HepG2 (cell line): ENCODE results near the gene TMIGD3. TPM values are rescaled to one million over a fixed set of nuclear protein-coding genes. Genes with fewer than 3 reads are reported as not detected.

Experiments
- ATAC-seq: fragments of 200-7000 bp; cut with Tn5 transposase; 3 replicates; pipeline ENCODE4 v1.9.1; 2020; ENCODE audit warnings: mild to moderate bottlenecking, moderate library complexity
- BruUV-seq: library from RNA; stranded (reverse); fragments of 400-500 nt; replicated peaks from 2 replicates; lab custom pipeline; 2021; lab: Mats Ljungman, UMichigan
- CTCF ChIA-PET: fragments of 300-600 bp; formaldehyde crosslinking; extraction: SDS; loops from one replicate; lab custom pipeline; 2021; ENCODE audit warnings: low total read pairs, inconsistent platforms, low intra/inter-chr PET ratio; lab: Yijun Ruan, JAX
- POLR2A ChIA-PET: fragments of 350-600 bp; sonication (Branson Sonifier 250); formaldehyde crosslinking; loops from one replicate; lab custom pipeline; 2020; ENCODE audit warnings: antibody characterized with exemption, inconsistent platforms; lab: Yijun Ruan, JAX
- DNase-seq: peaks from one replicate; pipeline ENCODE4 v3.0.0-alpha.2; 2015; ENCODE audit warnings: low spot score
- FAIRE-seq: peaks from 3 replicates; lab custom pipeline; 2011; peaks lifted over from hg19 to GRCh38; lab: Jason Lieb, UNC
- H2AFZ ChIP-seq: one replicate; pipeline ENCODE4 v1.6.1; 2011; ENCODE audit warnings: low read length, inconsistent platforms
- H3K27ac ChIP-seq: fragments of 300-600 bp; 3 replicates; pipeline ENCODE4 v1.8.0; 2011; ENCODE audit warnings: mixed run types, mild to moderate bottlenecking, mixed read lengths, low read length, inconsistent platforms; ENCODE audit not compliant: insufficient read depth; ENCODE audit errors: extremely low read length
- H3K27me3 ChIP-seq, 2 experiments: fragments of 200-600 bp in 1 of 2; 2 replicates in 1 of 2; 3 replicates in 1 of 2; pipeline versions ENCODE4 v1.6.0 to v1.8.0; 2011; ENCODE audit warnings: low read length in 2 of 2, mild to moderate bottlenecking in 2 of 2, moderate library complexity in 2 of 2, inconsistent platforms in 1 of 2; ENCODE audit not compliant: insufficient read depth in 2 of 2, control insufficient read depth in 1 of 2
- H3K36me3 ChIP-seq, 2 experiments: fragments of 200-600 bp in 1 of 2; replicated peaks in 1 of 2; 2 replicates in 1 of 2; 3 replicates in 1 of 2; pipeline versions ENCODE4 v1.5.1 to v1.8.0; 2011; ENCODE audit warnings: low read length in 2 of 2, inconsistent platforms in 1 of 2; ENCODE audit not compliant: insufficient read depth in 2 of 2, control insufficient read depth in 1 of 2
- H3K4me1 ChIP-seq: 2 replicates; pipeline ENCODE4 v1.5.1; 2012; ENCODE audit warnings: low read length, inconsistent platforms; ENCODE audit not compliant: insufficient read depth
- H3K4me2 ChIP-seq: 2 replicates; pipeline ENCODE4 v1.6.0; 2011; ENCODE audit warnings: low read depth, low read length, inconsistent platforms
- H3K4me3 ChIP-seq, 3 experiments: fragments of 200-600 bp in 1 of 3; sonication (generic), shearing (Covaris generic) in 1 of 3; replicated peaks in 1 of 3; 2 replicates each; pipeline ENCODE4 v1.5.1; 2011 to 2016; ENCODE audit warnings: low read length in 3 of 3, inconsistent platforms in 2 of 3, low read depth in 2 of 3, mild to moderate bottlenecking in 2 of 3, control low read depth in 1 of 3, mixed read lengths in 1 of 3; ENCODE audit not compliant: insufficient read depth in 1 of 3
- H3K79me2 ChIP-seq: one replicate; pipeline ENCODE4 v1.6.1; 2011; ENCODE audit warnings: low read length, inconsistent platforms; ENCODE audit not compliant: insufficient read depth
- H3K9ac ChIP-seq: 2 replicates; pipeline ENCODE4 v1.6.0; 2011; ENCODE audit warnings: mild to moderate bottlenecking, low read depth, low read length, inconsistent platforms; ENCODE audit not compliant: insufficient read depth
- H3K9me3 ChIP-seq: 2 replicates; pipeline ENCODE4 v1.5.1; 2012; ENCODE audit warnings: mild to moderate bottlenecking, low read length
- H4K20me1 ChIP-seq: 2 replicates; pipeline ENCODE4 v1.6.0; 2011; ENCODE audit warnings: inconsistent platforms, mild to moderate bottlenecking, low read length, moderate library complexity; ENCODE audit not compliant: insufficient read depth
- FIP1L1 ChIP-seq: fragments of 200-400 bp; formaldehyde crosslinking; IDR thresholded peaks from 2 replicates; pipeline ENCODE4 v1.6.1; 2018; ENCODE audit warnings: low read depth, mild to moderate bottlenecking, low read length, moderate library complexity, borderline replicate concordance; ENCODE audit not compliant: insufficient read depth
- HNF4G ChIP-seq, 2 experiments: sonication (generic) in 1 of 2; formaldehyde crosslinking in 1 of 2; IDR thresholded peaks; 2 replicates each; pipeline versions ENCODE4 v1.4.0 to v1.6.1; 2011 to 2020; ENCODE audit warnings: borderline replicate concordance in 2 of 2, low read depth in 2 of 2, mild to moderate bottlenecking in 2 of 2, low read length in 1 of 2, missing genetic modification reagents in 1 of 2, moderate library complexity in 1 of 2
- POLR2A ChIP-seq, 2 experiments: IDR thresholded peaks; 2 replicates each; pipeline ENCODE4 v1.6.1; 2011; ENCODE audit warnings: low read depth in 2 of 2, low read length in 2 of 2, mild to moderate bottlenecking in 1 of 2, moderate library complexity in 1 of 2; ENCODE audit not compliant: insufficient read depth in 1 of 2
- ZNF567 ChIP-seq: sonication (generic); formaldehyde crosslinking; IDR thresholded peaks from 2 replicates; pipeline ENCODE4 v1.8.1; 2023; ENCODE audit warnings: mild to moderate bottlenecking, missing genetic modification reagents, borderline replicate concordance
- ZNF773 ChIP-seq: sonication (generic); formaldehyde crosslinking; IDR thresholded peaks from 2 replicates; pipeline ENCODE4 v1.4.0; 2020; ENCODE audit warnings: missing genetic modification reagents, borderline replicate concordance
- ZSCAN9 ChIP-seq: IDR thresholded peaks from 2 replicates; pipeline ENCODE4 v1.6.1; 2016; ENCODE audit warnings: borderline replicate concordance
- WGBS: methylation state at CpG from one replicate; pipeline ENCODE4 v1.1.6; 2017; ENCODE audit warnings: low lambda C conversion rate; 5-methylcytosine and 5-hydroxymethylcytosine counted together
- in situ Hi-C: cut with HindIII; loops from 2 replicates; pipeline ENCODE4 v1.10.0; 2017; ENCODE audit warnings: low pct_unique_long_range_greater_than_20kb; ENCODE audit not compliant: extremely low pct_ligation_motif_present
- intact Hi-C: fragments of 100-400 bp; cut with micrococcal nuclease; formaldehyde crosslinking; loops from one replicate; pipeline ENCODE4 v1.10.0; 2022; ENCODE audit not compliant: unreplicated experiment
- polyA plus RNA-seq, 8 experiments: library from polyadenylated mRNA; depleted of rRNA in 3 of 8; stranded (reverse) in 7 of 8; unstranded in 1 of 8; fragments of >200 nt; fragmentation: Illumina TruSeq in 4 of 8; extraction: Trizol in 4 of 8; gene quantifications; 2 replicates each; pipeline versions ENCODE4 v1.2.1 to v1.2.3, GENCODE V29; 2011 to 2016; ENCODE audit warnings: low read depth in 4 of 8, missing spikeins in 1 of 8, mixed read lengths in 1 of 8; ENCODE audit not compliant: insufficient read depth in 1 of 8
- total RNA-seq, 5 experiments: library from RNA; depleted of rRNA; stranded (reverse); fragments of >200 nt; fragmentation: Illumina TruSeq; extraction: Trizol; gene quantifications; 2 replicates each; pipeline ENCODE4 v1.2.3, GENCODE V29; 2016; ENCODE audit warnings: low read depth in 1 of 5
- TF ChIP-seq, protein P1 (sequence below): sonication (generic); formaldehyde crosslinking; IDR thresholded peaks from 2 replicates; pipeline ENCODE4 v1.4.0; 2020; ENCODE audit warnings: mild to moderate bottlenecking, missing genetic modification reagents
- TF ChIP-seq, protein P2 (sequence below): IDR thresholded peaks from 2 replicates; pipeline ENCODE4 v1.6.1; 2016; ENCODE audit warnings: missing biosample characterization, missing genetic modification reagents, low read depth
- TF ChIP-seq, protein P3 (sequence below), 2 experiments: sonication (generic) in 1 of 2; formaldehyde crosslinking in 1 of 2; IDR thresholded peaks; 2 replicates each; pipeline versions ENCODE4 v1.5.1 to v1.6.1; 2011 to 2020; ENCODE audit warnings: borderline replicate concordance in 1 of 2, low read depth in 1 of 2, low read length in 1 of 2, mild to moderate bottlenecking in 1 of 2, missing genetic modification reagents in 1 of 2, moderate library complexity in 1 of 2
- TF ChIP-seq, protein P4 (sequence below): IDR thresholded peaks from 2 replicates; pipeline ENCODE4 v1.6.1; 2016; ENCODE audit warnings: low read depth
- TF ChIP-seq, protein P5 (sequence below): sonication (generic); formaldehyde crosslinking; IDR thresholded peaks from 2 replicates; pipeline ENCODE4 v1.8.0; 2022; ENCODE audit warnings: missing genetic modification reagents, mild to moderate bottlenecking, borderline replicate concordance
- TF ChIP-seq, protein P6 (sequence below): sonication (generic); formaldehyde crosslinking; IDR thresholded peaks from 2 replicates; pipeline ENCODE4 v1.8.1; 2022; ENCODE audit warnings: mild to moderate bottlenecking, missing genetic modification reagents

TMIGD3 gene
- total and polyA plus RNA-seq, 2 of the 13 experiments (the other 11 are each of a cell fraction or from before 2014, with no cell fraction given) = not detected

DNA sequence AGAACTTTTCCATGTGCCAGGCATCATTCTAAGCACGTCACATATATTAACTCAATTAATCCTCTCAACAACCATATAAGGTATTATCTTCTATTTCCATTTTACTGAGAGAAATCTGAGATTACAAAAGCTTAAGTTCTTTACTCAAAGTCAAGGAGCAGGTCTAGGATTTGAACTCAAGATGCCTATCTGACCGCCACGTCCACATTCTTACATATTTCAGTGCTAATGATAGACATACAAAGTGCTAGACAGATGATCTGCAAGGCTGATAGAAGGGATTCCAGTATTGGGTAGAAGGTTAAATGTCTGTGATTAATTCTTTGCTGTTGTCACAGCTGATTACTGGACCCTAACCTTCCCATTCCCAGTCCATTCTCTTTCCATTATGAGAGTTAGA is 49.7 kb downstream of the TMIGD3 start:
- ATAC-seq = no peak
- H3K36me3 ChIP-seq = peaks cover 3 to 48% of the 10 kb centered on the region in 2 experiments
- no peak overlapping the region for H3K27ac ChIP-seq
- 93% methylated on average over 3 of the region's 3 CpGs for WGBS
- H3K9ac ChIP-seq = no peak overlapping the region
- H3K4me1 ChIP-seq = peaks cover 21% of the 10 kb centered on the region
- H3K27me3 ChIP-seq = no peaks in the 10 kb centered on the region; a peak in 1 of 5 replicates
- no peak overlapping the region for H2AFZ ChIP-seq
- no peak for DNase-seq
- ChIA-PET CTCF (no interaction called here), POLR2A (no interaction called here)
- no peak overlapping the region for H3K4me2 ChIP-seq
- H3K9me3 ChIP-seq = no peaks in the 10 kb centered on the region
- peaks cover 30% of the 10 kb centered on the region for H3K79me2 ChIP-seq
- BruUV-seq = no TSS peak
- H4K20me1 ChIP-seq = no peaks in the 10 kb centered on the region
- intact Hi-C loops (no loop called here), in situ Hi-C loops (no loop called here)
- H3K4me3 ChIP-seq = no peak overlapping the region
- FAIRE-seq = no peak
- TF ChIP-seq, protein P1, sequence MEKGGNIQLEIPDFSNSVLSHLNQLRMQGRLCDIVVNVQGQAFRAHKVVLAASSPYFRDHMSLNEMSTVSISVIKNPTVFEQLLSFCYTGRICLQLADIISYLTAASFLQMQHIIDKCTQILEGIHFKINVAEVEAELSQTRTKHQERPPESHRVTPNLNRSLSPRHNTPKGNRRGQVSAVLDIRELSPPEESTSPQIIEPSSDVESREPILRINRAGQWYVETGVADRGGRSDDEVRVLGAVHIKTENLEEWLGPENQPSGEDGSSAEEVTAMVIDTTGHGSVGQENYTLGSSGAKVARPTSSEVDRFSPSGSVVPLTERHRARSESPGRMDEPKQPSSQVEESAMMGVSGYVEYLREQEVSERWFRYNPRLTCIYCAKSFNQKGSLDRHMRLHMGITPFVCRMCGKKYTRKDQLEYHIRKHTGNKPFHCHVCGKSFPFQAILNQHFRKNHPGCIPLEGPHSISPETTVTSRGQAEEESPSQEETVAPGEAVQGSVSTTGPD (CRISPR knock-in tag) = no peak
- TF ChIP-seq ZSCAN9 (CRISPR knock-in tag) (no peak), POLR2A (IDR thresholded peaks at IDR 0.05; ENCODE audit: insufficient read depth in 1 of 2, low read depth in 2 of 2, low read length in 2 of 2) (no peak), FIP1L1 (no peak), ZNF567 (CRISPR knock-in tag) (no peak), HNF4G (IDR thresholded peaks at IDR 0.05; ENCODE audit: borderline replicate concordance, low read depth, low read length) (no peak), HNF4G (CRISPR knock-in tag; IDR thresholded peaks at IDR 0.05; ENCODE audit: borderline replicate concordance, low read depth) (no peak), ZNF773 (no peak)
- TF ChIP-seq, protein P2, sequence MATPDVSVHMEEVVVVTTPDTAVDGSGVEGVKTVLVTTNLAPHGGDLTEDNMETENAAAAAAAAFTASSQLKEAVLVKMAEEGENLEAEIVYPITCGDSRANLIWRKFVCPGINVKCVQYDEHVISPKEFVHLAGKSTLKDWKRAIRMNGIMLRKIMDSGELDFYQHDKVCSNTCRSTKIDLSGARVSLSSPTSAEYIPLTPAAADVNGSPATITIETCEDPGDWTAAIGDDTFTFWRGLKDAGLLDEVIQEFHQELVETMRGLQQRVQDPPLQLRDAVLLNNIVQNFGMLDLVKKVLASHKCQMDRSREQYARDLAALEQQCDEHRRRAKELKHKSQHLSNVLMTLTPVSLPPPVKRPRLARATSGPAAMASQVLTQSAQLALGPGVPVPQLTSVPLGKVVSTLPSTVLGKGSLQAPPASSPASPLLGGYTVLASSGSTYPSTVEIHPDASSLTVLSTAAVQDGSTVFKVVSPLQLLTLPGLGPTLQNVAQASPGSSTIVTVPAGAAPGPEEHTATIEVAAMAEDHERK = no peak
- TF ChIP-seq, protein P3, sequence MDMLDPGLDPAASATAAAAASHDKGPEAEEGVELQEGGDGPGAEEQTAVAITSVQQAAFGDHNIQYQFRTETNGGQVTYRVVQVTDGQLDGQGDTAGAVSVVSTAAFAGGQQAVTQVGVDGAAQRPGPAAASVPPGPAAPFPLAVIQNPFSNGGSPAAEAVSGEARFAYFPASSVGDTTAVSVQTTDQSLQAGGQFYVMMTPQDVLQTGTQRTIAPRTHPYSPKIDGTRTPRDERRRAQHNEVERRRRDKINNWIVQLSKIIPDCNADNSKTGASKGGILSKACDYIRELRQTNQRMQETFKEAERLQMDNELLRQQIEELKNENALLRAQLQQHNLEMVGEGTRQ (IDR thresholded peaks at IDR 0.05; ENCODE audit: low read depth, low read length) = no peak
- TF ChIP-seq, protein P3 (CRISPR knock-in tag; IDR thresholded peaks at IDR 0.05; ENCODE audit: borderline replicate concordance) = no peak
- TF ChIP-seq, protein P4, sequence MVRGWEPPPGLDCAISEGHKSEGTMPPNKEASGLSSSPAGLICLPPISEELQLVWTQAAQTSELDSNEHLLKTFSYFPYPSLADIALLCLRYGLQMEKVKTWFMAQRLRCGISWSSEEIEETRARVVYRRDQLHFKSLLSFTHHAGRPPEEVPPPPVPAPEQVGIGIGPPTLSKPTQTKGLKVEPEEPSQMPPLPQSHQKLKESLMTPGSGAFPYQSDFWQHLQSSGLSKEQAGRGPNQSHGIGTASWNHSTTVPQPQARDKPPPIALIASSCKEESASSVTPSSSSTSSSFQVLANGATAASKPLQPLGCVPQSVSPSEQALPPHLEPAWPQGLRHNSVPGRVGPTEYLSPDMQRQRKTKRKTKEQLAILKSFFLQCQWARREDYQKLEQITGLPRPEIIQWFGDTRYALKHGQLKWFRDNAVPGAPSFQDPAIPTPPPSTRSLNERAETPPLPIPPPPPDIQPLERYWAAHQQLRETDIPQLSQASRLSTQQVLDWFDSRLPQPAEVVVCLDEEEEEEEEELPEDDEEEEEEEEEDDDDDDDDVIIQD (CRISPR knock-in tag) = no peak
- TF ChIP-seq, protein P5, sequence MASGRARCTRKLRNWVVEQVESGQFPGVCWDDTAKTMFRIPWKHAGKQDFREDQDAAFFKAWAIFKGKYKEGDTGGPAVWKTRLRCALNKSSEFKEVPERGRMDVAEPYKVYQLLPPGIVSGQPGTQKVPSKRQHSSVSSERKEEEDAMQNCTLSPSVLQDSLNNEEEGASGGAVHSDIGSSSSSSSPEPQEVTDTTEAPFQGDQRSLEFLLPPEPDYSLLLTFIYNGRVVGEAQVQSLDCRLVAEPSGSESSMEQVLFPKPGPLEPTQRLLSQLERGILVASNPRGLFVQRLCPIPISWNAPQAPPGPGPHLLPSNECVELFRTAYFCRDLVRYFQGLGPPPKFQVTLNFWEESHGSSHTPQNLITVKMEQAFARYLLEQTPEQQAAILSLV (CRISPR knock-in tag) = no peak
- TF ChIP-seq, protein P6, sequence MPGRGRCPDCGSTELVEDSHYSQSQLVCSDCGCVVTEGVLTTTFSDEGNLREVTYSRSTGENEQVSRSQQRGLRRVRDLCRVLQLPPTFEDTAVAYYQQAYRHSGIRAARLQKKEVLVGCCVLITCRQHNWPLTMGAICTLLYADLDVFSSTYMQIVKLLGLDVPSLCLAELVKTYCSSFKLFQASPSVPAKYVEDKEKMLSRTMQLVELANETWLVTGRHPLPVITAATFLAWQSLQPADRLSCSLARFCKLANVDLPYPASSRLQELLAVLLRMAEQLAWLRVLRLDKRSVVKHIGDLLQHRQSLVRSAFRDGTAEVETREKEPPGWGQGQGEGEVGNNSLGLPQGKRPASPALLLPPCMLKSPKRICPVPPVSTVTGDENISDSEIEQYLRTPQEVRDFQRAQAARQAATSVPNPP (CRISPR knock-in tag) = no peak
